ENCODE measurements around the gene DYNLRB2.

- TF ChIP-seq POLR2A (IDR thresholded peaks at IDR 0.05) (no peak), CTCF (IDR thresholded peaks at IDR 0.05) (no peak)
Measured at GRCh38 chr16:80525420-80525819, 15.4 kb upstream of the DYNLRB2 start.
